Gastroesophageal sphincter (tissue), 4 donors: ENCODE data around the gene TRMT44. TPM values are rescaled to one million over a fixed set of nuclear protein-coding genes. Genes with fewer than 3 reads are reported as not detected.
"Not testable (repeated sequence)": the region's sequence is repeated elsewhere in the genome, so short reads cannot be mapped to it uniquely, and the experiment has no call there.

Experiments used
- ATAC-seq: fragments of 150-250 bp; one replicate; pipeline ENCODE4 v1.9.1; 2016; ENCODE audit warnings: mild to moderate bottlenecking, moderate library complexity
- H3K27ac ChIP-seq, 4 donors: fragments of 200-600 bp; sonication (generic) in 3 of 4; 1 replicate in 3 of 4; 2 replicates in 1 of 4; pipeline ENCODE4 v1.5.1; 2016 to 2019
- H3K27me3 ChIP-seq: fragments of 200-600 bp; sonication (generic); one replicate; pipeline ENCODE4 v1.5.1; 2019
- H3K36me3 ChIP-seq, 2 donors: fragments of 200-600 bp; sonication (generic); one replicate each; pipeline ENCODE4 v1.5.1; 2019; ENCODE audit warnings: control low read depth in 1 of 2
- H3K4me1 ChIP-seq, 3 donors: fragments of 200-600 bp; sonication (generic); 1 replicate in 2 of 3; 2 replicates in 1 of 3; pipeline ENCODE4 v1.5.1; 2016 to 2019; ENCODE audit warnings: control low read depth in 2 of 3
- H3K4me3 ChIP-seq, 2 donors: fragments of 200-600 bp; sonication (generic); one replicate each; pipeline ENCODE4 v1.5.1; 2019; ENCODE audit warnings: mild to moderate bottlenecking in 1 of 2, moderate library complexity in 1 of 2
- H3K9me3 ChIP-seq, 3 donors: fragments of 200-600 bp; sonication (generic); one replicate each; pipeline ENCODE4 v1.5.1; 2017 to 2019; ENCODE audit warnings: control low read depth in 2 of 3
- CTCF ChIP-seq, 4 experiments: fragments of 200-600 bp in 2 of 4; fragments of 450-650 bp in 2 of 4; sonication (generic) in 1 of 4; IDR thresholded peaks; one replicate each; pipeline ENCODE4 v1.5.1; 2017 to 2019; ENCODE audit warnings: antibody characterized with exemption in 4 of 4, mild to moderate bottlenecking in 2 of 4, moderate library complexity in 2 of 4
- EP300 ChIP-seq: sonication (generic); formaldehyde crosslinking; IDR thresholded peaks from one replicate; pipeline ENCODE4 v1.6.1; 2017; ENCODE audit warnings: antibody characterized with exemption, mild to moderate bottlenecking
- POLR2A ChIP-seq, 2 donors: fragments of 450-650 bp; IDR thresholded peaks; one replicate each; pipeline ENCODE4 v1.6.1; 2017; ENCODE audit warnings: antibody characterized with exemption in 2 of 2, mild to moderate bottlenecking in 2 of 2, moderate library complexity in 1 of 2
- POLR2AphosphoS5 ChIP-seq: sonication (generic); formaldehyde crosslinking; IDR thresholded peaks from one replicate; pipeline ENCODE4 v1.6.1; 2017; ENCODE audit warnings: antibody characterized with exemption
- WGBS, 2 donors: methylation state at CpG; one replicate each; pipeline ENCODE4 v1.1.5; 2018; ENCODE audit warnings: low coverage in 1 of 2; 5-methylcytosine and 5-hydroxymethylcytosine counted together
- total RNA-seq, 4 donors: library from RNA; depleted of rRNA; stranded (reverse); fragments of >200 nt; gene quantifications; one replicate each; pipeline ENCODE4 v1.1.0, GENCODE V29; 2016

The TRMT44 gene
- total RNA-seq, 4 donors from 2014 or later: 12.0 to 27.9 (median 20.9) TPM

- WGBS, 2 donors: 88 to 92% methylated on average over 3 to 4 of the region's 5 CpGs
- TF ChIP-seq CTCF (IDR thresholded peaks at IDR 0.05) (no peak), EP300 (no peak), POLR2A (IDR thresholded peaks at IDR 0.05) (no peak), POLR2AphosphoS5 (no peak)
These were observed 28.3 kb upstream of the TRMT44 start for GRCh38 chr4:8412288-8412687.

GRCh38 chr4:8414377-8414776, 26.2 kb upstream of the TRMT44 start:
- Histone ChIP-seq H3K4me1 (peaks cover 0 to 49% (median 9%) of the 10 kb centered on the region in 3 donors), H3K9me3 (no peaks in the 10 kb centered on the region), H3K27me3 (no peaks in the 10 kb centered on the region), H3K36me3 (peaks cover 0 to 73% of the 10 kb centered on the region in 2 donors), H3K4me3 (no peak overlapping the region), H3K27ac (no peak overlapping the region)
- 69% methylated on average over 2 of the region's 2 CpGs; no CpG with 5 or more reads in 1 of the 2 donors for WGBS, 2 donors
- no peak for ATAC-seq
- TF ChIP-seq POLR2AphosphoS5 (no peak), CTCF (IDR thresholded peaks at IDR 0.05) (no peak), POLR2A (IDR thresholded peaks at IDR 0.05) (no peak), EP300 (no peak)

More at GRCh38 chr4:8412288-8412687, 28.3 kb upstream of the TRMT44 start:
- Histone ChIP-seq H3K9me3 (no peaks in the 10 kb centered on the region), H3K27ac (no peak overlapping the region), H3K4me1 (peaks cover 0 to 42% (median 14%) of the 10 kb centered on the region in 3 donors), H3K4me3 (no peak overlapping the region), H3K27me3 (no peaks in the 10 kb centered on the region), H3K36me3 (peaks cover 0 to 94% of the 10 kb centered on the region in 2 donors)
- no peak for ATAC-seq

- 94 to 100% methylated on average over 2 to 5 of the region's 11 CpGs for WGBS, 2 donors
- H3K27ac ChIP-seq: no peak overlapping the region
- H3K4me1 ChIP-seq: peaks cover 0 to 34% (median 0%) of the 10 kb centered on the region in 3 donors
- H3K4me3 ChIP-seq: no peak overlapping the region
- peaks cover 0 to 54% of the 10 kb centered on the region in 2 donors for H3K36me3 ChIP-seq
- no peak for ATAC-seq
- TF ChIP-seq POLR2A (IDR thresholded peaks at IDR 0.05) (no peak), CTCF (IDR thresholded peaks at IDR 0.05) (no peak), POLR2AphosphoS5 (no peak), EP300 (no peak)
- H3K27me3 ChIP-seq: no peaks in the 10 kb centered on the region
- H3K9me3 ChIP-seq: no peaks in the 10 kb centered on the region
These were observed 23.4 kb upstream of the TRMT44 start for GRCh38 chr4:8417071-8417614.

GRCh38 chr4:8419222-8420041, 21.1 kb upstream of the TRMT44 start:
- peak overlapping the region; percentile 45 to 76 (median 70) for H3K27ac ChIP-seq

DNA sequence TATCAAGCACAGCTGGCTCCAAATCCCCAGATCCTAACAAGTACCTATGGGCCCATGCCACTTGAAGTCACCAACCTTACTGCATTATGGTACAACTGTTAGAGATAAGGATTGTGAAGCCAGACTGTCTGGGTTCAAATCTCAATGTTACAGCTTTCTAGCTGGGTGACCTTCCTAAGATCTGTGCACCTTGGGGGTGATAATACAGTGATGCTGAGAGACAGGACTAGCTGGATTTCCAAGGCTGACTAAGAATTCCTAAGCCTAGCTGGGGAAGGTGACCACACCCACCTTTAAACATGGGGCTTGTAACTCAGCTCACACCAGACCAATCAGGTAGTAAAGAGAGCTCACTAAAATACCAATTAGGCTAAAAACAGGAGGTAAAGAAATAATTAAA, 20.4 kb upstream of the TRMT44 start:
- Histone ChIP-seq H3K36me3 (peaks cover 0 to 39% of the 10 kb centered on the region in 2 donors), H3K27ac (peak overlapping the region; percentile 39 to 76 (median 70)), H3K4me1 (peaks cover 0 to 60% (median 0%) of the 10 kb centered on the region in 3 donors)
- ATAC-seq, H3K27me3 ChIP-seq, H3K4me3 ChIP-seq, H3K9me3 ChIP-seq: not testable (repeated sequence)

More at GRCh38 chr4:8419222-8420041, 21.1 kb upstream of the TRMT44 start:
- peaks cover 0 to 54% (median 0%) of the 10 kb centered on the region in 3 donors for H3K4me1 ChIP-seq
- no peaks in the 10 kb centered on the region for H3K9me3 ChIP-seq
- no peak for TF ChIP-seq EP300
- TF ChIP-seq POLR2AphosphoS5: peak; percentile 70
- 65 to 78% methylated on average over 11 to 12 of the region's 12 CpGs for WGBS, 2 donors
- H3K4me3 ChIP-seq: no peak overlapping the region
- H3K36me3 ChIP-seq: peaks cover 0 to 43% of the 10 kb centered on the region in 2 donors
- ATAC-seq: peak; percentile 78
- H3K27me3 ChIP-seq: no peaks in the 10 kb centered on the region
